Vagina (tissue), 2 donors: ENCODE data around the gene TTLL8.

Source experiments
- CTCF ChIP-seq, 3 experiments: fragments of 450-650 bp in 2 of 3; fragments of 200-600 bp in 1 of 3; sonication (generic) in 1 of 3; IDR thresholded peaks; one replicate each; pipeline ENCODE4 v1.5.1; 2017 to 2019; ENCODE audit warnings: antibody characterized with exemption in 3 of 3, mild to moderate bottlenecking in 2 of 3, moderate library complexity in 2 of 3
- POLR2A ChIP-seq, 2 donors: fragments of 450-650 bp; IDR thresholded peaks; one replicate each; pipeline ENCODE4 v1.6.1; 2017; ENCODE audit warnings: antibody characterized with exemption in 2 of 2, mild to moderate bottlenecking in 2 of 2, moderate library complexity in 2 of 2

DNA sequence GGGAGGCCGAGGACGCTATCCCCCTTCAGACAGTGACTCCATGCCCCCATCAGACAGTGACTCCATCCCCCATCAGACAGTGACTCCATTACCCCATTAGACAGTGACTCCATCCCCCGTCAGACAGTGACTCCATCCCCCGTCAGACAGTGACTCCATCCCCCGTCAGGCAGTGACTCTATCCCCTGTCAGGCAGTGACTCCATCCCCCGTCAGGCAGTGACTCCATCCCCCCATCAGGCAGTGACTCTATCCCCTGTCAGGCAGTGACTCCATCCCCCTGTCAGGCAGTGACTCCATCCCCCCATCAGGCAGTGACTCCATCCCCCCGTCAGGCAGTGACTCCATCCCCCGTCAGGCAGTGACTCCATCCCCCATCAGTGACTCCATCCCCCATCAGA is 9.1 kb upstream of the TTLL8 start:
- TF ChIP-seq CTCF (IDR thresholded peaks at IDR 0.05) (no peak), POLR2A (IDR thresholded peaks at IDR 0.05) (no peak)
